ENCODE results near the gene LSM4. TPM values are rescaled to one million over a fixed set of nuclear protein-coding genes. Genes with fewer than 3 reads are reported as not detected.

LSM4 gene
- total and polyA plus RNA-seq, 10 of the 15 experiments (the other 5 are each of a cell fraction or from before 2014, with no cell fraction given): 12.6 to 652 (median 217) TPM

DNA sequence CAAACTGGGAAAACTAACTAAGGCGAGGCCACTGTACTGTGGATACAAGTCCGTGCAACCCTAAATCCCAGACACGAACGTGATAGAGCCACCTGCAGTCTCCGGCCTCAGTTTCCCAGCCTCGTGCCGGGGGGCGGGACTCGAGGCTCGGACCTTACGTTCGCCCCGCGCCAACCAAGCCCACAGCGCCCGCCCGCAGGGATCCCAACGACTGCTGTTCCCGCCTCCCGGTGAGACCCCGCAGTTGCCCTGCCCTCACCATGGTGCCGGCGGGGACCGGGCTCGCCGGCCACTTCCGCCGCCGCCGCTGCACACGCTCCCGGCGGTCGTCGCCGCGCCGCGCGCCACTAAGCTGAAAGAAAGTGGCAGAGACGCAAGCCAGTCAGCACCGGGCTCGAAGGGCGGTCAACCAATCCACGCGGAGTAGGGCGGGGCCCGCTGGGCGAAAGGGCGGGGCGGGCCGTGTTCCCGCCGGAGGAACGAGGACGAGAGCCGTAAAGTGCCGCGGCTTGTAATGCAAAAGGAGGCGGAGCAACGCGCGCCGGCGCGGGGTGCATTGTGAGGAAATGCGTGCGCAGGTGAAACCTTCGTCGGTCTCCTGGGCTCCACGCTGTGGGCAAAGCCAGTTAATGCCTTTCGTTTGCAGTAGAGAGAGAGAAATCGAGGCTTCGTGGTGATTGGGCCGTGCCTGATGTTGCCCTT lies at the start of gene LSM4 (continued):
- TF ChIP-seq NR2C1 (IDR thresholded peaks at IDR 0.05): peak; percentile 37
- TF ChIP-seq, protein P1, sequence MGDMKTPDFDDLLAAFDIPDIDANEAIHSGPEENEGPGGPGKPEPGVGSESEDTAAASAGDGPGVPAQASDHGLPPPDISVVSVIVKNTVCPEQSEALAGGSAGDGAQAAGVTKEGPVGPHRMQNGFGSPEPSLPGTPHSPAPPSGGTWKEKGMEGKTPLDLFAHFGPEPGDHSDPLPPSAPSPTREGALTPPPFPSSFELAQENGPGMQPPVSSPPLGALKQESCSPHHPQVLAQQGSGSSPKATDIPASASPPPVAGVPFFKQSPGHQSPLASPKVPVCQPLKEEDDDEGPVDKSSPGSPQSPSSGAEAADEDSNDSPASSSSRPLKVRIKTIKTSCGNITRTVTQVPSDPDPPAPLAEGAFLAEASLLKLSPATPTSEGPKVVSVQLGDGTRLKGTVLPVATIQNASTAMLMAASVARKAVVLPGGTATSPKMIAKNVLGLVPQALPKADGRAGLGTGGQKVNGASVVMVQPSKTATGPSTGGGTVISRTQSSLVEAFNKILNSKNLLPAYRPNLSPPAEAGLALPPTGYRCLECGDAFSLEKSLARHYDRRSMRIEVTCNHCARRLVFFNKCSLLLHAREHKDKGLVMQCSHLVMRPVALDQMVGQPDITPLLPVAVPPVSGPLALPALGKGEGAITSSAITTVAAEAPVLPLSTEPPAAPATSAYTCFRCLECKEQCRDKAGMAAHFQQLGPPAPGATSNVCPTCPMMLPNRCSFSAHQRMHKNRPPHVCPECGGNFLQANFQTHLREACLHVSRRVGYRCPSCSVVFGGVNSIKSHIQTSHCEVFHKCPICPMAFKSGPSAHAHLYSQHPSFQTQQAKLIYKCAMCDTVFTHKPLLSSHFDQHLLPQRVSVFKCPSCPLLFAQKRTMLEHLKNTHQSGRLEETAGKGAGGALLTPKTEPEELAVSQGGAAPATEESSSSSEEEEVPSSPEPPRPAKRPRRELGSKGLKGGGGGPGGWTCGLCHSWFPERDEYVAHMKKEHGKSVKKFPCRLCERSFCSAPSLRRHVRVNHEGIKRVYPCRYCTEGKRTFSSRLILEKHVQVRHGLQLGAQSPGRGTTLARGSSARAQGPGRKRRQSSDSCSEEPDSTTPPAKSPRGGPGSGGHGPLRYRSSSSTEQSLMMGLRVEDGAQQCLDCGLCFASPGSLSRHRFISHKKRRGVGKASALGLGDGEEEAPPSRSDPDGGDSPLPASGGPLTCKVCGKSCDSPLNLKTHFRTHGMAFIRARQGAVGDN (IDR thresholded peaks at IDR 0.05): peak; percentile 66
- TF ChIP-seq POU2F2 (IDR thresholded peaks at IDR 0.05; ENCODE audit: borderline replicate concordance, low read depth, low read length): peak; percentile 53; the same call in 2 of the 3 replicates
- peak; percentile 93 for TF ChIP-seq DPF2 (IDR thresholded peaks at IDR 0.05)
- peak; percentile 81 for TF ChIP-seq MXI1 (IDR thresholded peaks at IDR 0.05; ENCODE audit: low read depth, low read length)
- peak; percentile 89 for TF ChIP-seq LARP7 (IDR thresholded peaks at IDR 0.05)
- peak; percentile 83; the same call in 1 of the 2 replicates for TF ChIP-seq STAT1 (conservative IDR thresholded peaks at IDR 0.05)
- TF ChIP-seq SMARCA5 (IDR thresholded peaks at IDR 0.05): no peak
- TF ChIP-seq, protein P2, sequence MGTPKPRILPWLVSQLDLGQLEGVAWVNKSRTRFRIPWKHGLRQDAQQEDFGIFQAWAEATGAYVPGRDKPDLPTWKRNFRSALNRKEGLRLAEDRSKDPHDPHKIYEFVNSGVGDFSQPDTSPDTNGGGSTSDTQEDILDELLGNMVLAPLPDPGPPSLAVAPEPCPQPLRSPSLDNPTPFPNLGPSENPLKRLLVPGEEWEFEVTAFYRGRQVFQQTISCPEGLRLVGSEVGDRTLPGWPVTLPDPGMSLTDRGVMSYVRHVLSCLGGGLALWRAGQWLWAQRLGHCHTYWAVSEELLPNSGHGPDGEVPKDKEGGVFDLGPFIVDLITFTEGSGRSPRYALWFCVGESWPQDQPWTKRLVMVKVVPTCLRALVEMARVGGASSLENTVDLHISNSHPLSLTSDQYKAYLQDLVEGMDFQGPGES (IDR thresholded peaks at IDR 0.05): peak; percentile 84
- no peak for TF ChIP-seq ZZZ3 (IDR thresholded peaks at IDR 0.05; ENCODE audit: control insufficient read depth, insufficient read length, low read depth)
- TF ChIP-seq, protein P3, sequence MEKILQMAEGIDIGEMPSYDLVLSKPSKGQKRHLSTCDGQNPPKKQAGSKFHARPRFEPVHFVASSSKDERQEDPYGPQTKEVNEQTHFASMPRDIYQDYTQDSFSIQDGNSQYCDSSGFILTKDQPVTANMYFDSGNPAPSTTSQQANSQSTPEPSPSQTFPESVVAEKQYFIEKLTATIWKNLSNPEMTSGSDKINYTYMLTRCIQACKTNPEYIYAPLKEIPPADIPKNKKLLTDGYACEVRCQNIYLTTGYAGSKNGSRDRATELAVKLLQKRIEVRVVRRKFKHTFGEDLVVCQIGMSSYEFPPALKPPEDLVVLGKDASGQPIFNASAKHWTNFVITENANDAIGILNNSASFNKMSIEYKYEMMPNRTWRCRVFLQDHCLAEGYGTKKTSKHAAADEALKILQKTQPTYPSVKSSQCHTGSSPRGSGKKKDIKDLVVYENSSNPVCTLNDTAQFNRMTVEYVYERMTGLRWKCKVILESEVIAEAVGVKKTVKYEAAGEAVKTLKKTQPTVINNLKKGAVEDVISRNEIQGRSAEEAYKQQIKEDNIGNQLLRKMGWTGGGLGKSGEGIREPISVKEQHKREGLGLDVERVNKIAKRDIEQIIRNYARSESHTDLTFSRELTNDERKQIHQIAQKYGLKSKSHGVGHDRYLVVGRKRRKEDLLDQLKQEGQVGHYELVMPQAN (conservative IDR thresholded peaks at IDR 0.05): peak; percentile 95
- TF ChIP-seq, protein P4, sequence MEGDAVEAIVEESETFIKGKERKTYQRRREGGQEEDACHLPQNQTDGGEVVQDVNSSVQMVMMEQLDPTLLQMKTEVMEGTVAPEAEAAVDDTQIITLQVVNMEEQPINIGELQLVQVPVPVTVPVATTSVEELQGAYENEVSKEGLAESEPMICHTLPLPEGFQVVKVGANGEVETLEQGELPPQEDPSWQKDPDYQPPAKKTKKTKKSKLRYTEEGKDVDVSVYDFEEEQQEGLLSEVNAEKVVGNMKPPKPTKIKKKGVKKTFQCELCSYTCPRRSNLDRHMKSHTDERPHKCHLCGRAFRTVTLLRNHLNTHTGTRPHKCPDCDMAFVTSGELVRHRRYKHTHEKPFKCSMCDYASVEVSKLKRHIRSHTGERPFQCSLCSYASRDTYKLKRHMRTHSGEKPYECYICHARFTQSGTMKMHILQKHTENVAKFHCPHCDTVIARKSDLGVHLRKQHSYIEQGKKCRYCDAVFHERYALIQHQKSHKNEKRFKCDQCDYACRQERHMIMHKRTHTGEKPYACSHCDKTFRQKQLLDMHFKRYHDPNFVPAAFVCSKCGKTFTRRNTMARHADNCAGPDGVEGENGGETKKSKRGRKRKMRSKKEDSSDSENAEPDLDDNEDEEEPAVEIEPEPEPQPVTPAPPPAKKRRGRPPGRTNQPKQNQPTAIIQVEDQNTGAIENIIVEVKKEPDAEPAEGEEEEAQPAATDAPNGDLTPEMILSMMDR (IDR thresholded peaks at IDR 0.05 in 2 of 3, conservative IDR thresholded peaks at IDR 0.05 in 1 of 3; ENCODE audit: control insufficient read depth in 2 of 3, extremely low read depth in 1 of 3, insufficient read depth in 1 of 3, low read depth in 3 of 3, low read length in 3 of 3): peak; percentile 55 to 66 (median 56)
- TF ChIP-seq, protein P5, sequence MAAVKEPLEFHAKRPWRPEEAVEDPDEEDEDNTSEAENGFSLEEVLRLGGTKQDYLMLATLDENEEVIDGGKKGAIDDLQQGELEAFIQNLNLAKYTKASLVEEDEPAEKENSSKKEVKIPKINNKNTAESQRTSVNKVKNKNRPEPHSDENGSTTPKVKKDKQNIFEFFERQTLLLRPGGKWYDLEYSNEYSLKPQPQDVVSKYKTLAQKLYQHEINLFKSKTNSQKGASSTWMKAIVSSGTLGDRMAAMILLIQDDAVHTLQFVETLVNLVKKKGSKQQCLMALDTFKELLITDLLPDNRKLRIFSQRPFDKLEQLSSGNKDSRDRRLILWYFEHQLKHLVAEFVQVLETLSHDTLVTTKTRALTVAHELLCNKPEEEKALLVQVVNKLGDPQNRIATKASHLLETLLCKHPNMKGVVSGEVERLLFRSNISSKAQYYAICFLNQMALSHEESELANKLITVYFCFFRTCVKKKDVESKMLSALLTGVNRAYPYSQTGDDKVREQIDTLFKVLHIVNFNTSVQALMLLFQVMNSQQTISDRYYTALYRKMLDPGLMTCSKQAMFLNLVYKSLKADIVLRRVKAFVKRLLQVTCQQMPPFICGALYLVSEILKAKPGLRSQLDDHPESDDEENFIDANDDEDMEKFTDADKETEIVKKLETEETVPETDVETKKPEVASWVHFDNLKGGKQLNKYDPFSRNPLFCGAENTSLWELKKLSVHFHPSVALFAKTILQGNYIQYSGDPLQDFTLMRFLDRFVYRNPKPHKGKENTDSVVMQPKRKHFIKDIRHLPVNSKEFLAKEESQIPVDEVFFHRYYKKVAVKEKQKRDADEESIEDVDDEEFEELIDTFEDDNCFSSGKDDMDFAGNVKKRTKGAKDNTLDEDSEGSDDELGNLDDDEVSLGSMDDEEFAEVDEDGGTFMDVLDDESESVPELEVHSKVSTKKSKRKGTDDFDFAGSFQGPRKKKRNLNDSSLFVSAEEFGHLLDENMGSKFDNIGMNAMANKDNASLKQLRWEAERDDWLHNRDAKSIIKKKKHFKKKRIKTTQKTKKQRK (IDR thresholded peaks at IDR 0.05; ENCODE audit: low read depth, low read length): no peak; the same call in 1 of the 2 replicates
- no peak for TF ChIP-seq EGR1 (IDR thresholded peaks at IDR 0.05; ENCODE audit: borderline replicate concordance in 1 of 2, low read depth in 2 of 2, low read length in 2 of 2)
- TF ChIP-seq NBN (IDR thresholded peaks at IDR 0.05): peak; percentile 22; the same call in 1 of the 2 replicates
- no peak; the same call in 1 of the 2 replicates for TF ChIP-seq TAF1 (IDR thresholded peaks at IDR 0.05; ENCODE audit: borderline replicate concordance, low read depth, low read length)
- 0 out of 2 replicates have a peak, but pooled peaks have one; percentile 41 for TF ChIP-seq ASH2L (IDR thresholded peaks at IDR 0.05; ENCODE audit: borderline replicate concordance, low read depth)
